ENCODE data around the gene COMMD3. TPM values are rescaled to one million over a fixed set of nuclear protein-coding genes. Genes with fewer than 3 reads are reported as not detected.
A peak's percentile ranks its signal among the peaks of the same experiment; 100 is the strongest.

COMMD3 gene
- 10 to 100 TPM; 67.9 to 68.5 TPM for total RNA-seq
- 10 to 100 TPM; 71.1 to 88.1 TPM for polyA plus RNA-seq

- peak within 1 kb of the TSS; percentile 71 for H3K27ac ChIP-seq (ENCODE audit: low read depth, low read length)
- H3K27me3 ChIP-seq (ENCODE audit: insufficient read depth, low read length) = no peaks in the 10 kb centered on the region
- H3K4me3 ChIP-seq (ENCODE audit: low read length in 2 of 2) = peak within 1 kb of the TSS; percentile 77 to 95
- Mint-ChIP-seq H3K36me3 (peaks cover 0 to 10% of the 10 kb centered on the region in 2 donors), H3K27ac (peak within 1 kb of the TSS; percentile 89 to 98 (median 98)), H3K9me3 (no peaks in the 10 kb centered on the region), H3K27me3 (peaks cover 3 to 4% of the 10 kb centered on the region in 2 donors), H3K4me1 (peaks cover 22 to 50% (median 29%) of the 10 kb centered on the region in 4 donors), H3K4me3 (peak within 1 kb of the TSS; percentile 94 to 99 (median 98))
- ChIA-PET POLR2A (ENCODE audit: partially characterized antibody) (interaction anchor here (0.6 to 5.4 kb wide), 20 partner anchors 9 to 791 kb away, joined by 3 to 97 read pairs (median 4); partner anchors contain the start of genes DNAJC1, PIP4K2A and SKIDA1), CTCF (ENCODE audit: partially characterized antibody) (interaction anchor here (0.7 to 2.2 kb wide), 11 partner anchors 8 to 323 kb away, joined by 3 to 10 read pairs (median 4); no protein-coding TSS in a partner anchor)
- intact Hi-C loops (cut with micrococcal nuclease) = loop anchor here (1.0 to 5.0 kb wide), 7 partner anchors 17 to 782 kb away; partner anchors contain the start of genes DNAJC1 and MLLT10
- peak; percentile 78 to 86 (median 82) for DNase-seq
- no peaks in the 10 kb centered on the region for H3K9me3 ChIP-seq (ENCODE audit: control insufficient read depth in 1 of 2, low read length in 2 of 2)
- no peaks in the 10 kb centered on the region for H3K36me3 ChIP-seq (ENCODE audit: insufficient read depth, low read length)
- peaks cover 37% of the 10 kb centered on the region for H3K4me1 ChIP-seq (ENCODE audit: insufficient read depth, low read length)
Observed at GRCh38 chr10:22316286-22317075, at the start of gene COMMD3. Gene COMMD3 (plus strand): TSS chr10:22316388. CDS start chr10:22316418, 30 bp downstream.

DNA sequence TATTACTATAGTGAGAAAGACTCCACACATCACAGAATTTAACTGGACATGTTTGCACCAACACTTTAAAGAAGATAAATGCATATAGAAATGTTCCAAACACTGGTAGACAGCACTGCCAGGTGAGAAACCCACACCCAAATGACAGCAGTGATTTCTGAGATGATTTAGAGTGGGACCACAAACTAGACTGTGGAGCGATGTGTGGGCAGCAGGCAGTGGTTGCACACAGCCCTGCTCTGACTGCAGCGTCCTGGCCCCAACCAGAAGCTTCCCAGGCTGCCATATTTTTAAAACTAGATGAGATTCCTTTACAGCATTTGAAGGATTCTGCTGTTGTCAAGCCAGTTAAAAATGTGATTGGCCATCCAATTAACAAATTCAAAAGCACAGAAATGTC is 47.7 kb upstream of the COMMD3 start:
- H3K27ac Mint-ChIP-seq = no peak overlapping the region
- CTCF ChIA-PET (ENCODE audit: partially characterized antibody) = no interaction called here

DNA sequence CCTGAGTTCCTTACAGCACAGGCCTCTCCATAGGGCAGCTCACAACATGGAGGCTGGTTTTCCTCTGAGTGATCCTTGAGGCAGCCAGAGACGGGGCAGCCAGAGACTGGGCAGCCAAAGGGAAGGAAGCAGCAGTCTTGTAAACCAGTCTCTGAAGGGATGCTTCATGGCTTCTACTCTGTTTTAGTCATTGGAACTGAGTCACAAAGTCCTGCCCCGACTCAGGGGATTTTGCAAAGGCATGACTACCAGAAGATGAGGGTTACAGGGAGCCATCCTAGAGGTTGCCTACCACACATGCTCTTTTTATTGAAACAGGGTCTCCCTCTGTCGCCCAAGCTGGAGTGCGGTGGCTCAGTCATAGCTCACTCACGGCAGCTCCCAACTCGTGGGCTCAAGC is 44.4 kb upstream of the COMMD3 start:
- intact Hi-C loops (cut with micrococcal nuclease) = no loop called here
- Mint-ChIP-seq H3K36me3 (no peaks in the 10 kb centered on the region), H3K27ac (no peak overlapping the region), H3K27me3 (peaks cover 3 to 9% of the 10 kb centered on the region in 2 donors), H3K9me3 (no peaks in the 10 kb centered on the region), H3K4me1 (no peaks in the 10 kb centered on the region), H3K4me3 (no peak overlapping the region)
- Histone ChIP-seq H3K27me3 (ENCODE audit: insufficient read depth, low read length) (no peaks in the 10 kb centered on the region), H3K9me3 (ENCODE audit: control insufficient read depth in 1 of 2, low read length in 2 of 2) (no peaks in the 10 kb centered on the region), H3K36me3 (ENCODE audit: insufficient read depth, low read length) (no peaks in the 10 kb centered on the region), H3K4me3 (ENCODE audit: low read length in 2 of 2) (no peak overlapping the region), H3K27ac (ENCODE audit: low read depth, low read length) (no peak overlapping the region), H3K4me1 (ENCODE audit: insufficient read depth, low read length) (no peaks in the 10 kb centered on the region)
- POLR2A ChIA-PET (ENCODE audit: partially characterized antibody) = no interaction called here
- CTCF ChIA-PET (ENCODE audit: partially characterized antibody) = interaction anchor here (1.0 kb wide), 1 partner anchor 262 kb away, joined by 3 read pairs; no protein-coding TSS in a partner anchor
- DNase-seq = no peak

More for the DNA sequence above, 47.7 kb upstream of the COMMD3 start:
- Histone ChIP-seq H3K27me3 (ENCODE audit: insufficient read depth, low read length) (no peaks in the 10 kb centered on the region), H3K36me3 (ENCODE audit: insufficient read depth, low read length) (no peaks in the 10 kb centered on the region), H3K4me3 (ENCODE audit: low read length in 2 of 2) (no peak overlapping the region), H3K27ac (ENCODE audit: low read depth, low read length) (no peak overlapping the region), H3K9me3 (ENCODE audit: control insufficient read depth in 1 of 2, low read length in 2 of 2) (no peaks in the 10 kb centered on the region), H3K4me1 (ENCODE audit: insufficient read depth, low read length) (no peaks in the 10 kb centered on the region)
- peaks cover 0 to 2% (median 0%) of the 10 kb centered on the region in 8 donors for H3K9me3 Mint-ChIP-seq
- POLR2A ChIA-PET (ENCODE audit: partially characterized antibody) = no interaction called here
- intact Hi-C loops (cut with micrococcal nuclease) = no loop called here
- no peak for DNase-seq
- H3K36me3 Mint-ChIP-seq = no peaks in the 10 kb centered on the region
- no peak overlapping the region for H3K4me3 Mint-ChIP-seq
- no peaks in the 10 kb centered on the region for H3K4me1 Mint-ChIP-seq
- H3K27me3 Mint-ChIP-seq = peaks cover 9 to 28% of the 10 kb centered on the region in 2 donors

DNA sequence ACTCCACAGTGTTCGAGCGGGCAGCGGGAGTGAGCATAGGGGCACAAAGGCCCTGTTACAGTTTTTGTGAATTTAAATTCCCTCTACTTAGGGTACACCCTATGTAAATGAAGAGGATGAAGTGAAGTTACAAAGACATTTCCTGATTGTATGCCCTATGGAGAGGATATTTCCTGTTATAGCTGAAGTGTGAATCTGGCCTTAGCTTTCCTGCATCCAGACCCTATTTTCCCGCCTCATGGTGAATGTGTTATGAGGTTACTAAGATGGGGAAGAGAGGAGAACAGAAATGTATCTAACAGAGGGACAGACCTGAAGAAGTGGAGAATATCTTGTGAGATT is 37.8 kb upstream of the COMMD3 start:
- intact Hi-C loops (cut with micrococcal nuclease) = no loop called here
- no peaks in the 10 kb centered on the region for H3K27me3 ChIP-seq (ENCODE audit: insufficient read depth, low read length)
- Mint-ChIP-seq H3K4me1 (no peaks in the 10 kb centered on the region), H3K27me3 (peaks cover 5 to 10% of the 10 kb centered on the region in 2 donors), H3K9me3 (no peaks in the 10 kb centered on the region), H3K4me3 (peak overlapping the region in 1 of 8 donors; percentile 75), H3K27ac (peak overlapping the region in 1 of 7 donors; percentile 32), H3K36me3 (no peaks in the 10 kb centered on the region)
- POLR2A ChIA-PET (ENCODE audit: partially characterized antibody) = no interaction called here
- DNase-seq = no peak
- no peak overlapping the region for H3K27ac ChIP-seq (ENCODE audit: low read depth, low read length)
- H3K36me3 ChIP-seq (ENCODE audit: insufficient read depth, low read length) = no peaks in the 10 kb centered on the region
- H3K4me3 ChIP-seq (ENCODE audit: low read length in 2 of 2) = no peak overlapping the region
- no peaks in the 10 kb centered on the region for H3K4me1 ChIP-seq (ENCODE audit: insufficient read depth, low read length)
- CTCF ChIA-PET (ENCODE audit: partially characterized antibody) = interaction anchor here (1.0 kb wide), 1 partner anchor 8 kb away, joined by 3 read pairs; no protein-coding TSS in a partner anchor
- no peaks in the 10 kb centered on the region for H3K9me3 ChIP-seq (ENCODE audit: control insufficient read depth in 1 of 2, low read length in 2 of 2)

DNA sequence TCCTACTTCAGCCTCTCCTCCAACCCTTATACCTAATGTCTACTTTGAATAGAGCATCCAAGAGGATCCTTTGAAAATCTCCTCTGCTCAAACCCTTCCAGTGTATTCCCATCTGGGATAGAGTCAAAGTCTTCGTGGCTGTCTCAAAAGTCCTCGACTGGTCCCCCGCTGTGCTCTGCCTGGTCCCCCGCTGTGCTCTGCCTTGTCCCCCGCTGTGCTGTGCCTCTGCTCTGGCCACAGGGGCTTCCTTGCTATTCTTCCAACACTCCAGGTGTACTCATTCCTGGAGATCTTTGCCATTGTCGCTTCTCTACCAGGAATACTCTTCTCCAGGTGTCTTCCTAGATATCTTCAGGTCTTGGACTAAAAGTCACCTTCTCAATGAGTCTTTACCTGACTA is 36.1 kb upstream of the COMMD3 start:
- no peak overlapping the region for H3K27ac Mint-ChIP-seq
- H3K27me3 Mint-ChIP-seq = peaks cover 6 to 10% of the 10 kb centered on the region in 2 donors
- Histone ChIP-seq H3K9me3 (ENCODE audit: control insufficient read depth in 1 of 2, low read length in 2 of 2) (no peaks in the 10 kb centered on the region), H3K36me3 (ENCODE audit: insufficient read depth, low read length) (no peaks in the 10 kb centered on the region), H3K27me3 (ENCODE audit: insufficient read depth, low read length) (no peaks in the 10 kb centered on the region), H3K4me3 (ENCODE audit: low read length in 2 of 2) (no peak overlapping the region), H3K4me1 (ENCODE audit: insufficient read depth, low read length) (no peaks in the 10 kb centered on the region), H3K27ac (ENCODE audit: low read depth, low read length) (no peak overlapping the region)
- ChIA-PET POLR2A (ENCODE audit: partially characterized antibody) (no interaction called here), CTCF (ENCODE audit: partially characterized antibody) (no interaction called here)
- no peaks in the 10 kb centered on the region for H3K36me3 Mint-ChIP-seq
- DNase-seq = no peak
- H3K9me3 Mint-ChIP-seq = no peaks in the 10 kb centered on the region
- intact Hi-C loops (cut with micrococcal nuclease) = no loop called here
- H3K4me3 Mint-ChIP-seq = no peak overlapping the region
- no peaks in the 10 kb centered on the region for H3K4me1 Mint-ChIP-seq

GRCh38 chr10:22285130-22285529 is 31.1 kb upstream of the COMMD3 start:
- H3K27me3 Mint-ChIP-seq = peaks cover 3 to 6% of the 10 kb centered on the region in 2 donors
- intact Hi-C loops (cut with micrococcal nuclease) = no loop called here

GRCh38 chr10:22293747-22294404 is 22.3 kb upstream of the COMMD3 start:
- Histone ChIP-seq H3K36me3 (ENCODE audit: insufficient read depth, low read length) (no peaks in the 10 kb centered on the region), H3K27ac (ENCODE audit: low read depth, low read length) (no peak overlapping the region), H3K4me1 (ENCODE audit: insufficient read depth, low read length) (no peaks in the 10 kb centered on the region), H3K27me3 (ENCODE audit: insufficient read depth, low read length) (no peaks in the 10 kb centered on the region), H3K4me3 (ENCODE audit: low read length in 2 of 2) (no peak overlapping the region), H3K9me3 (ENCODE audit: control insufficient read depth in 1 of 2, low read length in 2 of 2) (no peaks in the 10 kb centered on the region)
- ChIA-PET POLR2A (ENCODE audit: partially characterized antibody) (no interaction called here), CTCF (ENCODE audit: partially characterized antibody) (interaction anchor here (0.6 kb wide), 1 partner anchor 129 kb away, joined by 3 read pairs; no protein-coding TSS in a partner anchor)
- Mint-ChIP-seq H3K27me3 (peaks cover 13 to 18% of the 10 kb centered on the region in 2 donors), H3K4me1 (no peaks in the 10 kb centered on the region), H3K4me3 (no peak overlapping the region), H3K9me3 (peaks cover 0 to 2% (median 0%) of the 10 kb centered on the region in 8 donors), H3K27ac (no peak overlapping the region), H3K36me3 (no peaks in the 10 kb centered on the region)
- intact Hi-C loops (cut with micrococcal nuclease) = no loop called here
- DNase-seq = no peak

More at GRCh38 chr10:22285130-22285529, 31.1 kb upstream of the COMMD3 start:
- H3K36me3 ChIP-seq (ENCODE audit: insufficient read depth, low read length) = no peaks in the 10 kb centered on the region
- H3K4me1 ChIP-seq (ENCODE audit: insufficient read depth, low read length) = no peaks in the 10 kb centered on the region
- no peak overlapping the region for H3K4me3 Mint-ChIP-seq
- no peak overlapping the region for H3K27ac Mint-ChIP-seq
- no peak overlapping the region for H3K27ac ChIP-seq (ENCODE audit: low read depth, low read length)
- no peak overlapping the region for H3K4me3 ChIP-seq (ENCODE audit: low read length in 2 of 2)
- H3K9me3 Mint-ChIP-seq = no peaks in the 10 kb centered on the region
- ChIA-PET CTCF (ENCODE audit: partially characterized antibody) (no interaction called here), POLR2A (ENCODE audit: partially characterized antibody) (interaction anchor here (0.6 kb wide), 1 partner anchor 55 kb away, joined by 3 read pairs; no protein-coding TSS in a partner anchor)
- no peaks in the 10 kb centered on the region for H3K27me3 ChIP-seq (ENCODE audit: insufficient read depth, low read length)
- H3K4me1 Mint-ChIP-seq = no peaks in the 10 kb centered on the region
- H3K9me3 ChIP-seq (ENCODE audit: control insufficient read depth in 1 of 2, low read length in 2 of 2) = no peaks in the 10 kb centered on the region
- DNase-seq = no peak
- no peaks in the 10 kb centered on the region for H3K36me3 Mint-ChIP-seq
